ENCODE data around the gene SSH2.

SSH2 gene

DNA sequence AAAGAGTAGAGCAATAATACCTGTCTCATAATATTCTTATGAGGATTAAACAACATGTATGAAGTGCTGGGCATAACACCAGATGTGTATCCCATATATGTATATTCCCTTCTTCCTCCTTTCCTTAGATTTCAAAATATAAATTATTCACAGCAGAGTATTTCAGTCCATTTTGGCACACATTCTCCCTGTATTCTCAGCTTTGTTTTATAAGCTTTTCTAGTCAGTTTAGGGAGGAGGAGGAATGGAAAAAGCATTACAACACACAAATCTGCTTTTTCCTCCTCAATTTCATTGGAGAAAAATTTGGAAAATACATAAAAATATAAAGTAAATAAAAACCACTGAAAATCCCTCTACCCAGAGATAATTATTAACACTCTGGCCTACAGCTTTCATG is 260.8 kb downstream of the SSH2 start:
- ChIA-PET POLR2A (no interaction called here), CTCF (interaction anchor here (0.6 to 0.7 kb wide), 3 partner anchors 12 to 435 kb away, joined by 3 to 5 read pairs (median 4); no protein-coding TSS in a partner anchor)
- no peak overlapping the region for H3K27ac ChIP-seq (ENCODE audit: extremely low read depth, low read depth, low read length)

DNA sequence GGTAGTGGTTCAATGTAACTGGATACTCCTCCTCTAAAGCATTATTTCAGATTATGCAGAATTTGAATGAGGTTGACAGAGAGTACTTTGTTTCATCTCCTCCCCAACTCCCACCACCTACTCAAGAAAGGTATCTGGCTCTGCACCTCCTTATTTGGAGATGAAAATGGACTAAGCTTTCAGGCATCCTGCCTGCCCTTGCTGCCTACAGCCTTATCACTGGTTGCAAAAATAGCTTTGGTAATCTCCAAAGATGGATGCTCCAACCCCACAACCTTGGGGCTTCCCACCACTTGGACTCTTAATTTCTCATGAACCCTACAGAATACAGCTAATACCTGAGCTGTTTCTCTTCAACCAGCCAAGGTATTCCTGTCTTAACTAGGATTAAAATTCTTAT is 262.1 kb downstream of the SSH2 start:
- TF ChIP-seq ZBTB48 (tag by site-specific recombination; IDR thresholded peaks at IDR 0.05) (no peak), HOXD13 (CRISPR knock-in tag; IDR thresholded peaks at IDR 0.05; ENCODE audit: borderline replicate concordance) (no peak), ZNF404 (tag by site-specific recombination; IDR thresholded peaks at IDR 0.05) (no peak), ZNF776 (tag by site-specific recombination; IDR thresholded peaks at IDR 0.05; ENCODE audit: borderline replicate concordance) (no peak), ZNF623 (tag by site-specific recombination; IDR thresholded peaks at IDR 0.05) (no peak)
- TF ChIP-seq, protein P1, sequence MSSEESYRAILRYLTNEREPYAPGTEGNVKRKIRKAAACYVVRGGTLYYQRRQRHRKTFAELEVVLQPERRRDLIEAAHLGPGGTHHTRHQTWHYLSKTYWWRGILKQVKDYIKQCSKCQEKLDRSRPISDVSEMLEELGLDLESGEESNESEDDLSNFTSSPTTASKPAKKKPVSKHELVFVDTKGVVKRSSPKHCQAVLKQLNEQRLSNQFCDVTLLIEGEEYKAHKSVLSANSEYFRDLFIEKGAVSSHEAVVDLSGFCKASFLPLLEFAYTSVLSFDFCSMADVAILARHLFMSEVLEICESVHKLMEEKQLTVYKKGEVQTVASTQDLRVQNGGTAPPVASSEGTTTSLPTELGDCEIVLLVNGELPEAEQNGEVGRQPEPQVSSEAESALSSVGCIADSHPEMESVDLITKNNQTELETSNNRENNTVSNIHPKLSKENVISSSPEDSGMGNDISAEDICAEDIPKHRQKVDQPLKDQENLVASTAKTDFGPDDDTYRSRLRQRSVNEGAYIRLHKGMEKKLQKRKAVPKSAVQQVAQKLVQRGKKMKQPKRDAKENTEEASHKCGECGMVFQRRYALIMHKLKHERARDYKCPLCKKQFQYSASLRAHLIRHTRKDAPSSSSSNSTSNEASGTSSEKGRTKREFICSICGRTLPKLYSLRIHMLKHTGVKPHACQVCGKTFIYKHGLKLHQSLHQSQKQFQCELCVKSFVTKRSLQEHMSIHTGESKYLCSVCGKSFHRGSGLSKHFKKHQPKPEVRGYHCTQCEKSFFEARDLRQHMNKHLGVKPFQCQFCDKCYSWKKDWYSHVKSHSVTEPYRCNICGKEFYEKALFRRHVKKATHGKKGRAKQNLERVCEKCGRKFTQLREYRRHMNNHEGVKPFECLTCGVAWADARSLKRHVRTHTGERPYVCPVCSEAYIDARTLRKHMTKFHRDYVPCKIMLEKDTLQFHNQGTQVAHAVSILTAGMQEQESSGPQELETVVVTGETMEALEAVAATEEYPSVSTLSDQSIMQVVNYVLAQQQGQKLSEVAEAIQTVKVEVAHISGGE (tag by site-specific recombination; conservative IDR thresholded peaks at IDR 0.05; ENCODE audit: low read depth) = no peak
- TF ChIP-seq, protein P2, sequence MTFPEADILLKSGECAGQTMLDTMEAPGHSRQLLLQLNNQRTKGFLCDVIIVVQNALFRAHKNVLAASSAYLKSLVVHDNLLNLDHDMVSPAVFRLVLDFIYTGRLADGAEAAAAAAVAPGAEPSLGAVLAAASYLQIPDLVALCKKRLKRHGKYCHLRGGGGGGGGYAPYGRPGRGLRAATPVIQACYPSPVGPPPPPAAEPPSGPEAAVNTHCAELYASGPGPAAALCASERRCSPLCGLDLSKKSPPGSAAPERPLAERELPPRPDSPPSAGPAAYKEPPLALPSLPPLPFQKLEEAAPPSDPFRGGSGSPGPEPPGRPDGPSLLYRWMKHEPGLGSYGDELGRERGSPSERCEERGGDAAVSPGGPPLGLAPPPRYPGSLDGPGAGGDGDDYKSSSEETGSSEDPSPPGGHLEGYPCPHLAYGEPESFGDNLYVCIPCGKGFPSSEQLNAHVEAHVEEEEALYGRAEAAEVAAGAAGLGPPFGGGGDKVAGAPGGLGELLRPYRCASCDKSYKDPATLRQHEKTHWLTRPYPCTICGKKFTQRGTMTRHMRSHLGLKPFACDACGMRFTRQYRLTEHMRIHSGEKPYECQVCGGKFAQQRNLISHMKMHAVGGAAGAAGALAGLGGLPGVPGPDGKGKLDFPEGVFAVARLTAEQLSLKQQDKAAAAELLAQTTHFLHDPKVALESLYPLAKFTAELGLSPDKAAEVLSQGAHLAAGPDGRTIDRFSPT (tag by site-specific recombination; IDR thresholded peaks at IDR 0.05) = no peak
- Histone ChIP-seq H3K4me1 (ENCODE audit: control insufficient read depth, insufficient read depth, low read length) (no peaks in the 10 kb centered on the region), H3K9me3 (ENCODE audit: control insufficient read depth, insufficient read depth, low read depth, low read length) (no peaks in the 10 kb centered on the region), H3K4me3 (ENCODE audit: low read depth, low read length) (no peak overlapping the region), H3K36me3 (ENCODE audit: control insufficient read depth in 2 of 2, insufficient read depth in 1 of 2, low read length in 2 of 2) (peaks cover 31 to 37% of the 10 kb centered on the region in 2 experiments), H3K27ac (ENCODE audit: extremely low read depth, low read depth, low read length) (no peak overlapping the region)
- POLR2A ChIA-PET = no interaction called here
- CTCF ChIA-PET = interaction anchor here (0.8 to 1.0 kb wide), 2 partner anchors 31 to 111 kb away, joined by 3 read pairs; no protein-coding TSS in a partner anchor

More for the DNA sequence above, 260.8 kb downstream of the SSH2 start:
- no peak overlapping the region for H3K4me3 ChIP-seq (ENCODE audit: low read depth, low read length)
- peaks cover 29 to 37% of the 10 kb centered on the region in 2 experiments for H3K36me3 ChIP-seq (ENCODE audit: control insufficient read depth in 2 of 2, insufficient read depth in 1 of 2, low read length in 2 of 2)
- no peaks in the 10 kb centered on the region for H3K9me3 ChIP-seq (ENCODE audit: control insufficient read depth, insufficient read depth, low read depth, low read length)
- TF ChIP-seq, protein P3, sequence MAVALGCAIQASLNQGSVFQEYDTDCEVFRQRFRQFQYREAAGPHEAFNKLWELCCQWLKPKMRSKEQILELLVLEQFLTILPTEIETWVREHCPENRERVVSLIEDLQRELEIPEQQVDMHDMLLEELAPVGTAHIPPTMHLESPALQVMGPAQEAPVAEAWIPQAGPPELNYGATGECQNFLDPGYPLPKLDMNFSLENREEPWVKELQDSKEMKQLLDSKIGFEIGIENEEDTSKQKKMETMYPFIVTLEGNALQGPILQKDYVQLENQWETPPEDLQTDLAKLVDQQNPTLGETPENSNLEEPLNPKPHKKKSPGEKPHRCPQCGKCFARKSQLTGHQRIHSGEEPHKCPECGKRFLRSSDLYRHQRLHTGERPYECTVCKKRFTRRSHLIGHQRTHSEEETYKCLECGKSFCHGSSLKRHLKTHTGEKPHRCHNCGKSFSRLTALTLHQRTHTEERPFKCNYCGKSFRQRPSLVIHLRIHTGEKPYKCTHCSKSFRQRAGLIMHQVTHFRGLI (tag by site-specific recombination; IDR thresholded peaks at IDR 0.05) = no peak
- no peak for TF ChIP-seq RBAK (tag by site-specific recombination; IDR thresholded peaks at IDR 0.05)
- no peaks in the 10 kb centered on the region for H3K4me1 ChIP-seq (ENCODE audit: control insufficient read depth, insufficient read depth, low read length)

DNA sequence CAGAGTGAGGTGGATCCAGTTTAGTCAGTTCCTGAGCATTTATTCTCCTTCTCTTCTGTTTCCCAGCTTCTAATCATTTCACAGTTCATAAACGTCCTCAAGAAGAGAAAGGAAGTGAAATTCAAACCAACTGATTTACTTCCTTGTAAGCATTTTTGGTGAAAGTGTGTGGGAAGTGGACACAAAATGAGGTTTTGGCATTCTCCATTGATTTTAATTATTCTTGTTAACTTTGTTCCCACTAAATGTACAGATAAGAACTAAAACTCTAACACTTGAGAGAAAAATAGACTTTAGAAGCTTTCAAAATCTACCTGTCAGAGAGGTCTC is 264.6 kb downstream of the SSH2 start:
- ChIA-PET CTCF (interaction anchor here (0.6 to 1.5 kb wide), 3 partner anchors 26 to 752 kb away, joined by 3 to 6 read pairs (median 3); no protein-coding TSS in a partner anchor), POLR2A (no interaction called here)
- Histone ChIP-seq H3K27ac (ENCODE audit: extremely low read depth, low read depth, low read length) (no peak overlapping the region), H3K36me3 (ENCODE audit: control insufficient read depth in 2 of 2, insufficient read depth in 1 of 2, low read length in 2 of 2) (peaks cover 26 to 30% of the 10 kb centered on the region in 2 experiments), H3K4me1 (ENCODE audit: control insufficient read depth, insufficient read depth, low read length) (no peaks in the 10 kb centered on the region), H3K4me3 (ENCODE audit: low read depth, low read length) (no peak overlapping the region), H3K9me3 (ENCODE audit: control insufficient read depth, insufficient read depth, low read depth, low read length) (no peaks in the 10 kb centered on the region)
- TF ChIP-seq ZSCAN16 (tag by site-specific recombination; IDR thresholded peaks at IDR 0.05) (no peak), ZNF23 (tag by site-specific recombination; IDR thresholded peaks at IDR 0.05; ENCODE audit: borderline replicate concordance) (no peak), ZBTB48 (tag by site-specific recombination; IDR thresholded peaks at IDR 0.05) (no peak), ZNF214 (tag by site-specific recombination; IDR thresholded peaks at IDR 0.05; ENCODE audit: borderline replicate concordance) (peak; percentile 68; the same call in 1 of the 2 replicates), ZNF391 (tag by site-specific recombination; IDR thresholded peaks at IDR 0.05; ENCODE audit: borderline replicate concordance, low read depth) (no peak), ZNF791 (tag by site-specific recombination; IDR thresholded peaks at IDR 0.05) (no peak), ZNF776 (tag by site-specific recombination; IDR thresholded peaks at IDR 0.05; ENCODE audit: borderline replicate concordance) (no peak)
- TF ChIP-seq, protein P1 (tag by site-specific recombination; conservative IDR thresholded peaks at IDR 0.05; ENCODE audit: low read depth) = no peak

All from HEK293 (cell line).